HG03439 (cell line): Measurements from ENCODE around the gene CRLF3.
"Not testable (repeated sequence)": the region's sequence is repeated elsewhere in the genome, so short reads cannot be mapped to it uniquely, and the experiment has no call there.

Experiments used
- ATAC-seq: cut with Tn5 transposase; IDR thresholded peaks from one replicate; pipeline ENCODE4 v1.9.1; 2021; ENCODE audit warnings: mild to moderate bottlenecking, moderate library complexity; ENCODE audit not compliant: unreplicated experiment

Gene CRLF3

DNA sequence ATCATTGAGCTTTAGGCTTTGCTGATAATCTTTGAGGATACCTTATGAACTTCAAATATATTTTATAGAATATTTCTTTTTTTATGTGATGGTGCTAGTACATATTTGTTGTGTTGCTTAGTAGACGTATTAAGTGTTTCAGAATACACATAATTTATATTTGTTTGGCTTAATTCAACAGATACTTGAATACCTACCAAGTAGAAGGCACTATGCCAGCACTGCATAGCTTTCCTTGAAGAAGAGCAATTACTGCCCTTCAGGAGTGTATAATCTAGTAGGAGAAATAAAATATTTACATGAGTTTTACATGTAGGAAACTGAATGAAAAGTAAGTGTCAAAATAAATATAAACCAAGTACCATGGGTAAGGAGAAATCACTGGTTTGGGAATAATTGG lies 81.8 kb downstream of the CRLF3 start:
- not testable (repeated sequence) for ATAC-seq

DNA sequence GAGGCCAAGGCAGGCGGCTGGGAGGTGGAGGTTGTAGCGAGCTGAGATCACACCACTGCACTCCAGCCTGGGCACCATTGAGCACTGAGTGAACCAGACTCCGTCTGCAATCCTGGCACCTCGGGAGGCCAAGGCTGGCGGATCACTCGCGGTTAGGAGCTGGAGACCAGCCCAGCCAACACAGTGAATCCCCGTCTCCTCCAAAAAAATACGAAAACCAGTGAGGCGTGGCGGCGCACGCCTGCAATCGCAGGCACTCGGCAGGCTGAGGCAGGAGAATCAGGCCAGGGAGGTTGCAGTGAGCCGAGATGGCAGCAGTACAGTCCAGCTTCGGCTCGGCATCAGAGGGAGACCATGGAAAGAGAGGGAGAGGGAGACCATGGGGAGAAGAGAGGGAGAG lies 88.1 kb downstream of the CRLF3 start:
- not testable (repeated sequence) for ATAC-seq

DNA sequence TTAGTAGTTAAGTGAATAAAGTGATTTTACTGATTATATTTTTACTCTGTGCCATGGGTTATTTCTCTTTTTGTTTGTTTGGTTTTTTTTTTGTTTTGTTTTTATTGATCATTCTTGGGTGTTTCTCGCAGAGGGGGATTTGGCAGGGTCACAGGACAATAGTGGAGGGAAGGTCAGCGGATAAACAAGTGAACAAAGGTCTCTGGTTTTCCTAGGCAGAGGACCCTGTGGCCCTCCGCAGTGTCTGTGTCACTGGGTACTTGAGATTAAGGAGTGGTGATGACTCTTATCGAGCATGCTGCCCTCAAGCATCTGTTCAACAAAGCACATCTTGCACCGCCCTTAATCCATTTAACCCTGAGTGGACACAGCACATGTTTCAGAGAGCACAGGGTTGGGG lies 88.8 kb downstream of the CRLF3 start:
- not testable (repeated sequence) for ATAC-seq

GRCh38 chr17:30735206-30735605 lies 89.3 kb downstream of the CRLF3 start:
- not testable (repeated sequence) for ATAC-seq

- not testable (repeated sequence) for ATAC-seq
These were observed 90.3 kb downstream of the CRLF3 start for GRCh38 chr17:30734153-30734552.
